Left forelimb (tissue), 1 donor: ENCODE measurements around the gene DES.

ENCODE experiments used
- DNase-seq: peaks from one replicate; pipeline ENCODE4 v3.0.0-alpha.2; 2018; ENCODE audit warnings: low spot score

Gene DES

GRCh38 chr2:219438453-219438852, 20.3 kb downstream of the DES start:
- DNase-seq: no peak

GRCh38 chr2:219439506-219439905, 21.3 kb downstream of the DES start:
- no peak for DNase-seq

- DNase-seq: no peak
Measured at GRCh38 chr2:219440388-219441256, 22.4 kb downstream of the DES start.

- DNase-seq: no peak
Measured at GRCh38 chr2:219441451-219442255, 23.5 kb downstream of the DES start.

GRCh38 chr2:219442256-219443015, 24.3 kb downstream of the DES start:
- no peak for DNase-seq

- no peak for DNase-seq
Measured at GRCh38 chr2:219443016-219443696, 25.0 kb downstream of the DES start.

GRCh38 chr2:219443697-219444023, 25.5 kb downstream of the DES start:
- DNase-seq: no peak

- DNase-seq: no peak
Measured at GRCh38 chr2:219444566-219445091, 26.5 kb downstream of the DES start.

GRCh38 chr2:219445220-219445640, 27.1 kb downstream of the DES start:
- DNase-seq: no peak

GRCh38 chr2:219446101-219446504, 27.9 kb downstream of the DES start:
- no peak for DNase-seq

GRCh38 chr2:219446689-219447088, 28.5 kb downstream of the DES start:
- DNase-seq: no peak

- no peak for DNase-seq
Measured at GRCh38 chr2:219447242-219448098, 29.3 kb downstream of the DES start.

- no peak for DNase-seq
Measured at GRCh38 chr2:219448099-219448775, 30.1 kb downstream of the DES start.

- DNase-seq: no peak
Measured at GRCh38 chr2:219448776-219449341, 30.7 kb downstream of the DES start.

GRCh38 chr2:219449609-219450008, 31.4 kb downstream of the DES start:
- DNase-seq: no peak

GRCh38 chr2:219451661-219452360, 33.6 kb downstream of the DES start:
- DNase-seq: no peak

GRCh38 chr2:219452361-219453317, 34.5 kb downstream of the DES start:
- DNase-seq: no peak
